Measurements from ENCODE around the gene KDM4C.

The KDM4C gene

GRCh38 chr9:6781476-6781875 is 23.7 kb downstream of the KDM4C start:
- TF ChIP-seq USF1 (IDR thresholded peaks at IDR 0.05) (no peak), MAX (IDR thresholded peaks at IDR 0.05) (no peak), ZBTB7A (IDR thresholded peaks at IDR 0.05; ENCODE audit: low read depth) (no peak), NFIC (IDR thresholded peaks at IDR 0.05) (no peak), TEAD4 (IDR thresholded peaks at IDR 0.05) (no peak), EGR1 (IDR thresholded peaks at IDR 0.05) (no peak), TCF12 (IDR thresholded peaks at IDR 0.05; ENCODE audit: low read depth) (no peak), EP300 (IDR thresholded peaks at IDR 0.05; ENCODE audit: borderline replicate concordance) (no peak)

GRCh38 chr9:6782345-6782744 is 24.6 kb downstream of the KDM4C start:
- TF ChIP-seq TCF12 (IDR thresholded peaks at IDR 0.05; ENCODE audit: low read depth), result no peak
- no peak for TF ChIP-seq CREB1 (IDR thresholded peaks at IDR 0.05; ENCODE audit: low read depth)
- TF ChIP-seq ZBTB7A (IDR thresholded peaks at IDR 0.05; ENCODE audit: low read depth), result no peak

GRCh38 chr9:6782981-6783380 is 25.2 kb downstream of the KDM4C start:
- TF ChIP-seq EP300 (IDR thresholded peaks at IDR 0.05; ENCODE audit: borderline replicate concordance) (no peak), MAX (IDR thresholded peaks at IDR 0.05) (no peak), REST (IDR thresholded peaks at IDR 0.05; ENCODE audit: low read depth) (no peak), YY1 (IDR thresholded peaks at IDR 0.05; ENCODE audit: low read depth) (no peak), TAF1 (IDR thresholded peaks at IDR 0.05; ENCODE audit: low read depth) (no peak)

GRCh38 chr9:6783753-6784152 is 26.0 kb downstream of the KDM4C start:
- TF ChIP-seq YY1 (IDR thresholded peaks at IDR 0.05; ENCODE audit: low read depth), result no peak
- TF ChIP-seq MAX (IDR thresholded peaks at IDR 0.05), result no peak
- TF ChIP-seq RAD21 (IDR thresholded peaks at IDR 0.05; ENCODE audit: low read depth), result no peak
- TF ChIP-seq NFIC (IDR thresholded peaks at IDR 0.05), result no peak
- no peak for TF ChIP-seq EGR1 (IDR thresholded peaks at IDR 0.05)
- no peak for TF ChIP-seq ZBTB7A (IDR thresholded peaks at IDR 0.05; ENCODE audit: low read depth)
- TF ChIP-seq CREB1 (IDR thresholded peaks at IDR 0.05; ENCODE audit: low read depth), result no peak
- no peak for TF ChIP-seq FOXM1 (IDR thresholded peaks at IDR 0.05; ENCODE audit: borderline replicate concordance, low read depth)
- TF ChIP-seq TEAD4 (IDR thresholded peaks at IDR 0.05), result no peak
- no peak for TF ChIP-seq USF1 (IDR thresholded peaks at IDR 0.05)
- TF ChIP-seq TAF1 (IDR thresholded peaks at IDR 0.05; ENCODE audit: low read depth), result no peak
- no peak for TF ChIP-seq TCF12 (IDR thresholded peaks at IDR 0.05; ENCODE audit: low read depth)
- no peak for TF ChIP-seq EP300 (IDR thresholded peaks at IDR 0.05; ENCODE audit: borderline replicate concordance)
- TF ChIP-seq CEBPB (IDR thresholded peaks at IDR 0.05), result no peak
- TF ChIP-seq REST (IDR thresholded peaks at IDR 0.05; ENCODE audit: low read depth), result no peak

- TF ChIP-seq TAF1 (IDR thresholded peaks at IDR 0.05; ENCODE audit: low read depth) (no peak), YY1 (IDR thresholded peaks at IDR 0.05; ENCODE audit: low read depth) (no peak), RAD21 (IDR thresholded peaks at IDR 0.05; ENCODE audit: low read depth) (no peak), REST (IDR thresholded peaks at IDR 0.05; ENCODE audit: low read depth) (no peak), USF1 (IDR thresholded peaks at IDR 0.05) (no peak), ZBTB7A (IDR thresholded peaks at IDR 0.05; ENCODE audit: low read depth) (no peak), NFIC (IDR thresholded peaks at IDR 0.05) (no peak), EGR1 (IDR thresholded peaks at IDR 0.05) (no peak), TCF12 (IDR thresholded peaks at IDR 0.05; ENCODE audit: low read depth) (no peak), TEAD4 (IDR thresholded peaks at IDR 0.05) (no peak)
Observed at GRCh38 chr9:6785682-6786081, 27.9 kb downstream of the KDM4C start.
